T-helper 17 cell (primary cell): Measurements from ENCODE around the gene C1QTNF1. TPM values are rescaled to one million over a fixed set of nuclear protein-coding genes. Genes with fewer than 3 reads are reported as not detected.

Experiments used
- ATAC-seq: fragments of 150-1000 bp; cut with Tn5 transposase; 2 replicates; pipeline ENCODE4 v1.10.0; 2021; ENCODE audit warnings: mild to moderate bottlenecking, moderate library complexity
- DNase-seq, 3 donors: peaks; one replicate each; pipeline versions ENCODE4 v3.0.0 to v3.0.0-alpha.2; 2020 to 2021
- H3K9me3 ChIP-seq: one replicate; pipeline ENCODE4 v1.7.0; 2013; ENCODE audit warnings: low read length, mild to moderate bottlenecking; ENCODE audit not compliant: control insufficient read depth, poor library complexity, severe bottlenecking
- H3K27ac Mint-ChIP-seq: one replicate; pipeline ENCODE4 v1.8.0; 2022; ENCODE audit warnings: mild to moderate bottlenecking, moderate library complexity, mixed read lengths
- H3K27me3 Mint-ChIP-seq: one replicate; pipeline ENCODE4 v1.8.0; 2022; ENCODE audit warnings: mixed read lengths
- H3K36me3 Mint-ChIP-seq: one replicate; pipeline ENCODE4 v1.8.0; 2022; ENCODE audit warnings: low read depth, mixed read lengths
- H3K4me1 Mint-ChIP-seq: one replicate; pipeline ENCODE4 v1.8.0; 2022; ENCODE audit warnings: mild to moderate bottlenecking, mixed read lengths
- H3K4me3 Mint-ChIP-seq: one replicate; pipeline ENCODE4 v1.8.0; 2022; ENCODE audit warnings: mild to moderate bottlenecking, moderate library complexity, mixed read lengths
- total RNA-seq, 4 donors: library from RNA in 2 of 4; stranded (reverse) in 2 of 4; gene quantifications; one replicate each; pipeline ENCODE4 v1.2.3 and lab custom pipeline; 2022 to 2026

C1QTNF1 gene
- total RNA-seq, result under 1 TPM in 1 of 2 donors, not detected in 1; 0.13 TPM
- 0 reads per million in 2 donors for total RNA-seq (lab: John Stamatoyannopoulos, UW)

DNA sequence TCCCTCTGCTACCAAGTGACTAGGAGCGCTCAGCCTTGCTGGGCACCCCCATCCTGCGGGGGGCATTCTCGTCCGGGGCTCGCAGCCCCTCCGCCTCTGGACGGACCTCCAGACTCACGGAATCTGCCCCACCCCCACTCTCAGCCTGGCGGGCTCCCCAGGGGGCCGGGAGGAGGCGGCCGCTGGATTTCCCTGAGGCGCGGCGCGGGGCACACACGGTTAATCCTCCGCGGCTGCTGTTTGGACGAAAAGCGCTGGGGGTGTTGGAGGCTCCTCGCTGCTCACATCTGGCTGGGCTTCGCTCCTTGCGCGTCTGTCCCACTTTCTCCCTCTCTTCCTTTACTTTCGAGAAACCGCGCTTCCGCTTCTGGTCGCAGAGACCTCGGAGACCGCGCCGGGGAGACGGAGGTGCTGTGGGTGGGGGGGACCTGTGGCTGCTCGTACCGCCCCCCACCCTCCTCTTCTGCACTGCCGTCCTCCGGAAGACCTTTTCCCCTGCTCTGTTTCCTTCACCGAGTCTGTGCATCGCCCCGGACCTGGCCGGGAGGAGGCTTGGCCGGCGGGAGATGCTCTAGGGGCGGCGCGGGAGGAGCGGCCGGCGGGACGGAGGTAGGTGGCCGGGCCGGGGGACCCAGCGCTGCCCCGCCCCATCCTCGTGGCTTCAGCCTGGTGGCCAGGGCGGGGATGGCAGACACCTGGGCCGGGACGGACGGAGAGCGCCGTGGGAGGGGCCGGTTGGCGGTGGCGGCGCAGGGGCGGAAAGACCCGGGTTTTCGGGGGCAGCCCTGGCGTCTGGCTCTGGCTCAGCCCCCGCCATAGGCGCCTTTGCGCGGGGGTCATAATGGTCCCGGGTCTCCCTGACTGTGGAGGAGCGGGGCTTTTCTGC lies at the start of gene C1QTNF1:
C1QTNF1 (plus strand) TSS at position 284 of the 886 bp plus-strand sequence. CDS start 19,800 bp downstream, outside the sequence.
- no peaks in the 10 kb centered on the region for H3K9me3 ChIP-seq
- DNase-seq (peak in 2 of 3 donors; percentile 16 to 28), ATAC-seq (peak; percentile 80)
- Mint-ChIP-seq H3K4me1 (peaks cover 7% of the 10 kb centered on the region), H3K36me3 (peaks cover 3% of the 10 kb centered on the region), H3K4me3 (peak within 1 kb of the TSS; percentile 92), H3K27me3 (peaks cover 26% of the 10 kb centered on the region), H3K27ac (no peak within 1 kb of the TSS)

GRCh38 chr17:78974635-78975591 lies 49.1 kb upstream of the C1QTNF1 start:
- H3K9me3 ChIP-seq, result no peaks in the 10 kb centered on the region
- H3K27me3 Mint-ChIP-seq, result no peaks in the 10 kb centered on the region
- H3K4me3 Mint-ChIP-seq, result no peak overlapping the region
- DNase-seq (no peak), ATAC-seq (peak; percentile 39)
- H3K27ac Mint-ChIP-seq, result no peak overlapping the region
- H3K4me1 Mint-ChIP-seq, result peaks cover 17% of the 10 kb centered on the region
- H3K36me3 Mint-ChIP-seq, result peaks cover 3% of the 10 kb centered on the region

GRCh38 chr17:78976907-78977680 lies 46.9 kb upstream of the C1QTNF1 start:
- ATAC-seq (no peak), DNase-seq (no peak)
- H3K27ac Mint-ChIP-seq, result no peak overlapping the region

DNA sequence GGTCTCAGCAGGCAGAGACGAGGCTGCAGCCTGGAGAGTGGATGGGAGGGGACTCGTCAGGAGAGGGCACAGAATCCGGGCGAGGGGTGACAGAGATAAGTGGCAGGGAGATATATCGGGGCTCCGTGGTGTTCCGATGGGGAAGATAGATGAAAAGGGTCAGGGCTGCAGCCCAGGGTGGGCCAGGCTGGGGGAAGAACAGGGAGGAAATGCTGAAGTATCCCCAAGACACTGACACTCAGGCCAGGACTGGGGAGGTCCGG lies 46.4 kb upstream of the C1QTNF1 start:
- no peaks in the 10 kb centered on the region for H3K9me3 ChIP-seq
- Mint-ChIP-seq H3K27me3 (no peaks in the 10 kb centered on the region), H3K27ac (no peak overlapping the region), H3K4me3 (no peak overlapping the region), H3K4me1 (peaks cover 7% of the 10 kb centered on the region), H3K36me3 (no peaks in the 10 kb centered on the region)
- DNase-seq (no peak), ATAC-seq (no peak)

More at GRCh38 chr17:78976907-78977680, 46.9 kb upstream of the C1QTNF1 start:
- Mint-ChIP-seq H3K4me1 (peaks cover 10% of the 10 kb centered on the region), H3K27me3 (no peaks in the 10 kb centered on the region), H3K4me3 (peak overlapping the region; percentile 36), H3K36me3 (no peaks in the 10 kb centered on the region)
- no peaks in the 10 kb centered on the region for H3K9me3 ChIP-seq

- ATAC-seq, result no peak
- H3K9me3 ChIP-seq, result no peaks in the 10 kb centered on the region
- Mint-ChIP-seq H3K36me3 (no peaks in the 10 kb centered on the region), H3K4me1 (peaks cover 7% of the 10 kb centered on the region), H3K4me3 (peak overlapping the region; percentile 83), H3K27me3 (no peaks in the 10 kb centered on the region), H3K27ac (peak overlapping the region; percentile 84)
- DNase-seq, result no peak
Measured at GRCh38 chr17:78977997-78978973, 45.7 kb upstream of the C1QTNF1 start.

- H3K4me1 Mint-ChIP-seq, result peaks cover 7% of the 10 kb centered on the region
- H3K4me3 Mint-ChIP-seq, result peak within 1 kb of the TSS; percentile 83
- peak within 1 kb of the TSS; percentile 84 for H3K27ac Mint-ChIP-seq
- H3K36me3 Mint-ChIP-seq, result no peaks in the 10 kb centered on the region
- DNase-seq (no peak), ATAC-seq (peak; percentile 81)
- H3K9me3 ChIP-seq, result no peaks in the 10 kb centered on the region
- H3K27me3 Mint-ChIP-seq, result no peaks in the 10 kb centered on the region
Measured at GRCh38 chr17:78979780-78980623, 44.0 kb upstream of the C1QTNF1 start, which contains the start of gene LGALS3BP. Gene LGALS3BP, minus strand, starts transcription at chr17:78979923. Its CDS starts 2,732 bp downstream, at chr17:78977191.

GRCh38 chr17:78980624-78980972 lies 43.4 kb upstream of the C1QTNF1 start:
- no peaks in the 10 kb centered on the region for H3K27me3 Mint-ChIP-seq
- H3K36me3 Mint-ChIP-seq, result no peaks in the 10 kb centered on the region
- no peak overlapping the region for H3K27ac Mint-ChIP-seq
- H3K4me3 Mint-ChIP-seq, result no peak overlapping the region
- ATAC-seq (no peak), DNase-seq (no peak)
- H3K4me1 Mint-ChIP-seq, result peaks cover 7% of the 10 kb centered on the region
- no peaks in the 10 kb centered on the region for H3K9me3 ChIP-seq

DNA sequence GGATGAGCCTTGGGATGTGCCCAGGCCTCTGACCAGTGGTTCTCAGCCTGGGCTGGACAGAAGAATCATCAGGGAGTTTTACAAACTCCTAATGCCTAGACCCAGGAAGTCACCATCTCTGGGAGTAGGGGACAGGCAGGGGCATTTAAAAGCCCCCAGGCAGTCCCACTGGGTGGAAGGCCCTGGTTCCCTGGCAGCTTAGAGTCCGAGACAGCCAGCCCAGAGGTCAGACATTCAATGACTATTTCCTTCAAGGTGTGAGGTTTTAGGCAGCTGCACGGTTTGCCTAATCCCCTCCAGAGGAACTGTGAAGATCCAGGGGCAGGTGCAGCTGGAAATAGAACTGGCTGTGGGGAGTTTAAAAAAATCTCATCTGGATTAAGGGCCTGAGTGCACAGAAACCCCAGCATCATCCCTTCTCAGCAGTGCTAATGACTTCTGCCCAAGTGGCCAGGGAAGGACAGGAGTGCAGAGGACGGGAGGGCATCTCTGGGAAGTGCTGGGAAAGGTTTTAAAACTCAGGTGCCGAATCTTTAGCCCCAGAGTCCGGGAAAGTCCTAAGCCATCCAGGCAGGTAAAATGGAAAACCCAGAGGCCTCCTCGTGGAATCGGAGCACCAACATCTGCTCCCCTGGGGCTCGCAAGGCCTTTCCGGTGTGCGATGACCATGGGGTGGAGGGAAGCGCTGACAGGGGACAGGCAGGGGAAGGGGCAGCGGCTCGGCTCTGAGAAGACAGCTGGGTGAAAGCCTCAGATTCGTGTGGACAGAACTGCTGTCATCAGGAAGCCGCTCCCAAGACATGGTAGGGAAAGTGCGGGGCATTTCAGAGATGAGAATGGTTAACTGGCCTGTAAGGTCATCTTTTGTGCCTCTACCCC lies 42.7 kb upstream of the C1QTNF1 start:
- DNase-seq (no peak), ATAC-seq (no peak)
- no peaks in the 10 kb centered on the region for H3K36me3 Mint-ChIP-seq
- H3K4me1 Mint-ChIP-seq, result peaks cover 11% of the 10 kb centered on the region
- no peaks in the 10 kb centered on the region for H3K9me3 ChIP-seq
- no peak overlapping the region for H3K27ac Mint-ChIP-seq
- no peaks in the 10 kb centered on the region for H3K27me3 Mint-ChIP-seq
- H3K4me3 Mint-ChIP-seq, result no peak overlapping the region

DNA sequence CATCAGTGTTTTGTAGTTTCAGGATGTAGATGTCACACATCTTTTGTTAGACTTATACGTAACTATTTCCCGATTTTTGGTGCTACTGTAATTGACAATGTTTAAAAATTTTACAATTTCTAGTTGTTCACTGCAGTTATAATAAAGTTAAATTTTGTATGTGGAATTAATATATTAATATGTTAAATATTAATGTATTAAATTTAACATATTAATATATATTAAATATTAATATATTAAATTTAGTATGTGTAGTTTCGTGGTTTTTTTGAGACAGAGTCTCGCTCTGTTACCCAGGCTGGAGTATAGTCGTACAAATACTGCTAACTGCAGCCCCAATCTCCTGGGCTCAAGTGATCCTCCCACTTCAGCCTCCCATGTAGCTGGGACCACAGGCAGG lies 38.6 kb upstream of the C1QTNF1 start:
- Mint-ChIP-seq H3K27me3 (no peaks in the 10 kb centered on the region), H3K4me3 (no peak overlapping the region), H3K4me1 (peaks cover 13% of the 10 kb centered on the region), H3K36me3 (no peaks in the 10 kb centered on the region), H3K27ac (no peak overlapping the region)
- H3K9me3 ChIP-seq, result no peaks in the 10 kb centered on the region
- ATAC-seq, result no peak
- no peak for DNase-seq

- H3K9me3 ChIP-seq, result no peaks in the 10 kb centered on the region
- no peak overlapping the region for H3K27ac Mint-ChIP-seq
- no peaks in the 10 kb centered on the region for H3K27me3 Mint-ChIP-seq
- peaks cover 14% of the 10 kb centered on the region for H3K4me1 Mint-ChIP-seq
- no peak overlapping the region for H3K4me3 Mint-ChIP-seq
- no peaks in the 10 kb centered on the region for H3K36me3 Mint-ChIP-seq
- DNase-seq, result no peak
- peak; percentile 72 for ATAC-seq
Measured at GRCh38 chr17:78986048-78986648, 37.8 kb upstream of the C1QTNF1 start.
